WTC11 (cell line): Measurements from ENCODE around the gene CA11. TPM values are rescaled to one million over a fixed set of nuclear protein-coding genes. Genes with fewer than 3 reads are reported as not detected.
A peak's percentile ranks its signal among the peaks of the same experiment; 100 is the strongest.

Experiments used
- CTCF ChIP-seq: fragments of 200-600 bp; IDR thresholded peaks from 2 replicates; pipeline ENCODE4 v1.8.0; 2022; ENCODE audit warnings: antibody characterized with exemption
- JUN ChIP-seq: sonication (generic); formaldehyde crosslinking; IDR thresholded peaks from 2 replicates; pipeline ENCODE4 v1.8.0; 2023; ENCODE audit warnings: mild to moderate bottlenecking, missing genetic modification reagents
- NFATC4 ChIP-seq: fragments of 250-450 bp; sonication (Bioruptor Pico); IDR thresholded peaks from 2 replicates; pipeline ENCODE4 v1.9.0; 2021; ENCODE audit warnings: mild to moderate bottlenecking
- NR2C2 ChIP-seq: sonication (generic); formaldehyde crosslinking; IDR thresholded peaks from 2 replicates; pipeline ENCODE4 v1.8.0; 2022; ENCODE audit warnings: mild to moderate bottlenecking, missing genetic modification reagents
- NR3C1 ChIP-seq: sonication (generic); formaldehyde crosslinking; conservative IDR thresholded peaks from 2 replicates; pipeline ENCODE4 v1.8.1; 2023; ENCODE audit warnings: low read depth, mild to moderate bottlenecking, missing genetic modification reagents
- PRRX2 ChIP-seq: fragments of 250-450 bp; sonication (Bioruptor Pico); IDR thresholded peaks from 2 replicates; pipeline ENCODE4 v1.8.0; 2021; ENCODE audit warnings: mild to moderate bottlenecking
- TEAD4 ChIP-seq: sonication (generic); formaldehyde crosslinking; IDR thresholded peaks from 2 replicates; pipeline ENCODE4 v1.8.0; 2022; ENCODE audit warnings: mild to moderate bottlenecking, missing genetic modification reagents
- ZBTB21 ChIP-seq: sonication (generic); formaldehyde crosslinking; IDR thresholded peaks from 2 replicates; pipeline ENCODE4 v1.8.1; 2023; ENCODE audit warnings: mild to moderate bottlenecking, missing genetic modification reagents, borderline replicate concordance
- ZNF121 ChIP-seq: sonication (generic); formaldehyde crosslinking; IDR thresholded peaks from 2 replicates; pipeline ENCODE4 v1.8.0; 2023; ENCODE audit warnings: missing genetic modification reagents
- ZNF219 ChIP-seq: sonication (generic); formaldehyde crosslinking; IDR thresholded peaks from 2 replicates; pipeline ENCODE4 v1.8.0; 2023; ENCODE audit warnings: missing genetic modification reagents, mild to moderate bottlenecking, borderline replicate concordance
- ZNF396 ChIP-seq: fragments of 250-450 bp; sonication (Bioruptor Pico); IDR thresholded peaks from 2 replicates; pipeline ENCODE4 v1.8.0; 2021; ENCODE audit warnings: mild to moderate bottlenecking, moderate library complexity, borderline replicate concordance
- total RNA-seq: library from RNA; stranded (reverse); gene quantifications from 3 replicates; pipeline ENCODE4 v1.2.3, GENCODE V29; 2021
- TF ChIP-seq, protein P1 (sequence below): fragments of 250-450 bp; sonication (Bioruptor Pico); IDR thresholded peaks from 2 replicates; pipeline ENCODE4 v1.9.0; 2021; ENCODE audit warnings: mild to moderate bottlenecking
- TF ChIP-seq, protein P2 (sequence below): sonication (generic); formaldehyde crosslinking; IDR thresholded peaks from 2 replicates; pipeline ENCODE4 v1.8.0; 2023; ENCODE audit warnings: missing genetic modification reagents
- TF ChIP-seq, protein P3 (sequence below): fragments of 250-450 bp; sonication (Bioruptor Pico); IDR thresholded peaks from 2 replicates; pipeline ENCODE4 v1.9.0; 2021; ENCODE audit warnings: mild to moderate bottlenecking
- TF ChIP-seq, protein P4 (sequence below): sonication (generic); formaldehyde crosslinking; IDR thresholded peaks from 2 replicates; pipeline ENCODE4 v1.8.1; 2023; ENCODE audit warnings: mild to moderate bottlenecking, moderate library complexity, missing genetic modification reagents
- TF ChIP-seq, protein P5 (sequence below): sonication (generic); formaldehyde crosslinking; IDR thresholded peaks from 2 replicates; pipeline ENCODE4 v1.8.1; 2022; ENCODE audit warnings: low read depth, missing genetic modification reagents, borderline replicate concordance

CA11 gene
- total RNA-seq, 1 experiment from 2014 or later, result 41.4 TPM

GRCh38 chr19:48588670-48589401, 57.2 kb downstream of the CA11 start (continued):
- TF ChIP-seq, protein P1, sequence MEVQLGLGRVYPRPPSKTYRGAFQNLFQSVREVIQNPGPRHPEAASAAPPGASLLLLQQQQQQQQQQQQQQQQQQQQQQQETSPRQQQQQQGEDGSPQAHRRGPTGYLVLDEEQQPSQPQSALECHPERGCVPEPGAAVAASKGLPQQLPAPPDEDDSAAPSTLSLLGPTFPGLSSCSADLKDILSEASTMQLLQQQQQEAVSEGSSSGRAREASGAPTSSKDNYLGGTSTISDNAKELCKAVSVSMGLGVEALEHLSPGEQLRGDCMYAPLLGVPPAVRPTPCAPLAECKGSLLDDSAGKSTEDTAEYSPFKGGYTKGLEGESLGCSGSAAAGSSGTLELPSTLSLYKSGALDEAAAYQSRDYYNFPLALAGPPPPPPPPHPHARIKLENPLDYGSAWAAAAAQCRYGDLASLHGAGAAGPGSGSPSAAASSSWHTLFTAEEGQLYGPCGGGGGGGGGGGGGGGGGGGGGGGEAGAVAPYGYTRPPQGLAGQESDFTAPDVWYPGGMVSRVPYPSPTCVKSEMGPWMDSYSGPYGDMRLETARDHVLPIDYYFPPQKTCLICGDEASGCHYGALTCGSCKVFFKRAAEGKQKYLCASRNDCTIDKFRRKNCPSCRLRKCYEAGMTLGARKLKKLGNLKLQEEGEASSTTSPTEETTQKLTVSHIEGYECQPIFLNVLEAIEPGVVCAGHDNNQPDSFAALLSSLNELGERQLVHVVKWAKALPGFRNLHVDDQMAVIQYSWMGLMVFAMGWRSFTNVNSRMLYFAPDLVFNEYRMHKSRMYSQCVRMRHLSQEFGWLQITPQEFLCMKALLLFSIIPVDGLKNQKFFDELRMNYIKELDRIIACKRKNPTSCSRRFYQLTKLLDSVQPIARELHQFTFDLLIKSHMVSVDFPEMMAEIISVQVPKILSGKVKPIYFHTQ (CRISPR knock-in tag), result 0 out of 2 replicates have a peak, but pooled peaks have one; percentile 59
- TF ChIP-seq CTCF (peak; percentile 92), NR2C2 (CRISPR knock-in tag) (no peak), JUN (CRISPR knock-in tag) (no peak), ZNF396 (CRISPR knock-in tag) (no peak), NFATC4 (CRISPR knock-in tag) (0 out of 2 replicates have a peak, but pooled peaks have one; percentile 59), ZNF219 (CRISPR knock-in tag) (no peak), ZBTB21 (CRISPR knock-in tag) (no peak), NR3C1 (no peak), PRRX2 (0 out of 2 replicates have a peak, but pooled peaks have one; percentile 55), TEAD4 (no peak), ZNF121 (CRISPR knock-in tag) (peak; percentile 68)
- TF ChIP-seq, protein P2, sequence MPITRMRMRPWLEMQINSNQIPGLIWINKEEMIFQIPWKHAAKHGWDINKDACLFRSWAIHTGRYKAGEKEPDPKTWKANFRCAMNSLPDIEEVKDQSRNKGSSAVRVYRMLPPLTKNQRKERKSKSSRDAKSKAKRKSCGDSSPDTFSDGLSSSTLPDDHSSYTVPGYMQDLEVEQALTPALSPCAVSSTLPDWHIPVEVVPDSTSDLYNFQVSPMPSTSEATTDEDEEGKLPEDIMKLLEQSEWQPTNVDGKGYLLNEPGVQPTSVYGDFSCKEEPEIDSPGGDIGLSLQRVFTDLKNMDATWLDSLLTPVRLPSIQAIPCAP (CRISPR knock-in tag), result no peak
- TF ChIP-seq, protein P3, sequence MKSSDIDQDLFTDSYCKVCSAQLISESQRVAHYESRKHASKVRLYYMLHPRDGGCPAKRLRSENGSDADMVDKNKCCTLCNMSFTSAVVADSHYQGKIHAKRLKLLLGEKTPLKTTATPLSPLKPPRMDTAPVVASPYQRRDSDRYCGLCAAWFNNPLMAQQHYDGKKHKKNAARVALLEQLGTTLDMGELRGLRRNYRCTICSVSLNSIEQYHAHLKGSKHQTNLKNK (CRISPR knock-in tag), result no peak
- TF ChIP-seq, protein P4, sequence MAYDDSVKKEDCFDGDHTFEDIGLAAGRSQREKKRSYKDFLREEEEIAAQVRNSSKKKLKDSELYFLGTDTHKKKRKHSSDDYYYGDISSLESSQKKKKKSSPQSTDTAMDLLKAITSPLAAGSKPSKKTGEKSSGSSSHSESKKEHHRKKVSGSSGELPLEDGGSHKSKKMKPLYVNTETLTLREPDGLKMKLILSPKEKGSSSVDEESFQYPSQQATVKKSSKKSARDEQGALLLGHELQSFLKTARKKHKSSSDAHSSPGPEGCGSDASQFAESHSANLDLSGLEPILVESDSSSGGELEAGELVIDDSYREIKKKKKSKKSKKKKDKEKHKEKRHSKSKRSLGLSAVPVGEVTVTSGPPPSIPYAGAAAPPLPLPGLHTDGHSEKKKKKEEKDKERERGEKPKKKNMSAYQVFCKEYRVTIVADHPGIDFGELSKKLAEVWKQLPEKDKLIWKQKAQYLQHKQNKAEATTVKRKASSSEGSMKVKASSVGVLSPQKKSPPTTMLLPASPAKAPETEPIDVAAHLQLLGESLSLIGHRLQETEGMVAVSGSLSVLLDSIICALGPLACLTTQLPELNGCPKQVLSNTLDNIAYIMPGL (CRISPR knock-in tag), result peak; percentile 84; the same call in 1 of the 2 replicates
- TF ChIP-seq, protein P5, sequence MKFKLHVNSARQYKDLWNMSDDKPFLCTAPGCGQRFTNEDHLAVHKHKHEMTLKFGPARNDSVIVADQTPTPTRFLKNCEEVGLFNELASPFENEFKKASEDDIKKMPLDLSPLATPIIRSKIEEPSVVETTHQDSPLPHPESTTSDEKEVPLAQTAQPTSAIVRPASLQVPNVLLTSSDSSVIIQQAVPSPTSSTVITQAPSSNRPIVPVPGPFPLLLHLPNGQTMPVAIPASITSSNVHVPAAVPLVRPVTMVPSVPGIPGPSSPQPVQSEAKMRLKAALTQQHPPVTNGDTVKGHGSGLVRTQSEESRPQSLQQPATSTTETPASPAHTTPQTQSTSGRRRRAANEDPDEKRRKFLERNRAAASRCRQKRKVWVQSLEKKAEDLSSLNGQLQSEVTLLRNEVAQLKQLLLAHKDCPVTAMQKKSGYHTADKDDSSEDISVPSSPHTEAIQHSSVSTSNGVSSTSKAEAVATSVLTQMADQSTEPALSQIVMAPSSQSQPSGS (CRISPR knock-in tag), result no peak

Other genes starting within 250 kb of the CA11 start
- 59.8 to 67.2 TPM (median 61.6 TPM) in 3 replicates for gene GRWD1, start 200.2 kb downstream of the CA11 start, total RNA-seq
- gene KCNJ14, start 190.6 kb downstream of the CA11 start, total RNA-seq, result 1.1 to 1.4 TPM (median 1.1 TPM) in 3 replicates
- gene CYTH2, start 176.8 kb downstream of the CA11 start, total RNA-seq, result 70.4 to 72.6 TPM (median 71.9 TPM) in 3 replicates
- 15.9 to 19.4 TPM (median 19.1 TPM) in 3 replicates for gene LMTK3, start 134.4 kb downstream of the CA11 start, total RNA-seq
- 0.96 to 2.1 TPM (median 1.3 TPM) in 3 replicates for gene SULT2B1, start 94.0 kb downstream of the CA11 start, total RNA-seq
- gene SPACA4, start 39.4 kb downstream of the CA11 start, total RNA-seq, result not detected in 3 replicates
- gene FAM83E, start 31.1 kb downstream of the CA11 start, total RNA-seq, result 6.6 to 8.8 TPM (median 6.8 TPM) in 3 replicates
- 1,712 to 1,987 TPM (median 1,909 TPM) in 3 replicates for gene RPL18, start 27.0 kb downstream of the CA11 start, total RNA-seq
- gene SPHK2, start 26.7 kb downstream of the CA11 start, total RNA-seq, result 46.7 to 64.6 TPM (median 48.4 TPM) in 3 replicates
- gene DBP, start 8.8 kb downstream of the CA11 start, total RNA-seq, result 10.5 to 12.0 TPM (median 11.4 TPM) in 3 replicates
- 0.28 to 0.39 TPM (median 0.37 TPM) in 3 replicates for gene NTN5, start 26.8 kb upstream of the CA11 start, total RNA-seq
- gene FUT2, start 49.8 kb upstream of the CA11 start, total RNA-seq, result 5.9 to 6.8 TPM (median 6.5 TPM) in 3 replicates
- 1.4 to 2.2 TPM (median 1.6 TPM) in 3 replicates for gene MAMSTR, start 73.5 kb upstream of the CA11 start, total RNA-seq
- gene RASIP1, start 94.4 kb upstream of the CA11 start, total RNA-seq, result 4.4 to 5.4 TPM (median 5.2 TPM) in 3 replicates
- 1.3 to 2.2 TPM (median 1.3 TPM) in 3 replicates for gene IZUMO1, start 100.7 kb upstream of the CA11 start, total RNA-seq
- 9.9 to 11.5 TPM (median 10.1 TPM) in 3 replicates for gene FUT1, start 106.5 kb upstream of the CA11 start, total RNA-seq
- 0.21 to 0.44 TPM (median 0.26 TPM) in 3 replicates for gene FGF21, start 109.3 kb upstream of the CA11 start, total RNA-seq
- gene BCAT2, start 164.8 kb upstream of the CA11 start, total RNA-seq, result 38.7 to 48.5 TPM (median 47.7 TPM) in 3 replicates
- gene HSD17B14, start 190.3 kb upstream of the CA11 start, total RNA-seq, result 11.4 to 18.2 TPM (median 17.0 TPM) in 3 replicates
- gene PLEKHA4, start 222.4 kb upstream of the CA11 start, total RNA-seq, result 14.8 to 17.7 TPM (median 16.8 TPM) in 3 replicates
- 17.0 to 19.5 TPM (median 17.9 TPM) in 3 replicates for gene PPP1R15A, start 226.2 kb upstream of the CA11 start, total RNA-seq